Keratinocyte (primary cell): ENCODE measurements around the gene DEFB114. TPM values are rescaled to one million over a fixed set of nuclear protein-coding genes. Genes with fewer than 3 reads are reported as not detected.

Experiments used
- DNase-seq: peaks from one replicate; pipeline ENCODE4 v3.0.0-alpha.2; 2011; ENCODE audit warnings: low read depth, missing footprints, low spot score
- FAIRE-seq: peaks from 2 replicates; lab custom pipeline; 2011; peaks lifted over from hg19 to GRCh38; lab: Jason Lieb, UNC
- H2AFZ ChIP-seq: 2 replicates; pipeline ENCODE4 v1.6.0; 2012; ENCODE audit warnings: low read length, control low read depth, inconsistent platforms; ENCODE audit not compliant: control insufficient read depth
- H3K27ac ChIP-seq: 2 replicates; pipeline ENCODE4 v1.5.1; 2011; ENCODE audit warnings: low read length; ENCODE audit not compliant: control insufficient read depth, insufficient read depth
- H3K27me3 ChIP-seq: 3 replicates; pipeline ENCODE4 v1.6.0; 2011; ENCODE audit warnings: low read length; ENCODE audit not compliant: control insufficient read depth, insufficient read depth; ENCODE audit errors: extremely low read depth
- H3K36me3 ChIP-seq, 2 experiments: 2 replicates in 1 of 2; 3 replicates in 1 of 2; pipeline ENCODE4 v1.5.1; 2011; ENCODE audit warnings: low read length in 2 of 2, mild to moderate bottlenecking in 1 of 2; ENCODE audit not compliant: control insufficient read depth in 2 of 2, insufficient read depth in 2 of 2; ENCODE audit errors: extremely low read depth in 1 of 2
- H3K4me1 ChIP-seq: 3 replicates; pipeline ENCODE4 v1.5.1; 2011; ENCODE audit warnings: low read length; ENCODE audit not compliant: control insufficient read depth, insufficient read depth; ENCODE audit errors: extremely low read depth
- H3K4me2 ChIP-seq: 3 replicates; pipeline ENCODE4 v1.6.0; 2011; ENCODE audit warnings: low read depth, low read length; ENCODE audit not compliant: control insufficient read depth, insufficient read depth; ENCODE audit errors: extremely low read depth
- H3K4me3 ChIP-seq, 3 experiments: fragments of 200-600 bp in 1 of 3; sonication (generic) in 1 of 3; 2 replicates in 2 of 3; 3 replicates in 1 of 3; pipeline ENCODE4 v1.5.1; 2011 to 2016; ENCODE audit warnings: low read length in 3 of 3, mild to moderate bottlenecking in 3 of 3, control low read depth in 2 of 3, inconsistent platforms in 1 of 3, low read depth in 1 of 3, mixed read lengths in 1 of 3, mixed run types in 1 of 3, moderate library complexity in 1 of 3; ENCODE audit not compliant: control insufficient read depth in 2 of 3, insufficient read depth in 2 of 3; ENCODE audit errors: extremely low read depth in 1 of 3
- H3K79me2 ChIP-seq: 2 replicates; pipeline ENCODE4 v1.6.0; 2012; ENCODE audit warnings: low read length; ENCODE audit not compliant: control insufficient read depth, insufficient read depth
- H3K9ac ChIP-seq: 3 replicates; pipeline ENCODE4 v1.6.0; 2011; ENCODE audit warnings: low read length; ENCODE audit not compliant: control insufficient read depth, insufficient read depth; ENCODE audit errors: extremely low read depth
- H3K9me1 ChIP-seq: 3 replicates; pipeline ENCODE4 v1.6.0; 2011; ENCODE audit warnings: low read length; ENCODE audit not compliant: control insufficient read depth, insufficient read depth; ENCODE audit errors: extremely low read depth
- H3K9me3 ChIP-seq: 2 replicates; pipeline ENCODE4 v1.5.1; 2012; ENCODE audit warnings: low read depth, low read length; ENCODE audit not compliant: control insufficient read depth
- H4K20me1 ChIP-seq: 3 replicates; pipeline ENCODE4 v1.6.0; 2011; ENCODE audit warnings: low read length; ENCODE audit not compliant: control insufficient read depth, insufficient read depth; ENCODE audit errors: extremely low read depth
- EZH2 ChIP-seq: IDR thresholded peaks from one replicate; pipeline ENCODE4 v1.6.1; 2012; ENCODE audit warnings: inconsistent platforms, mild to moderate bottlenecking, low read length, moderate library complexity
- dilution Hi-C: fragments of 300-500 bp; cut with MboI; formaldehyde crosslinking; loops from one replicate; pipeline ENCODE4 v1.7.0; 2020; ENCODE audit warnings: low sequenced_read_pairs; ENCODE audit not compliant: extremely low pct_ligation_motif_present
- polyA minus RNA-seq, 3 experiments: library from RNA; depleted of rRNA, polyadenylated mRNA; stranded (reverse); fragments of >200 nt; gene quantifications; 1 replicate in 1 of 3; 2 replicates in 1 of 3; 3 replicates in 1 of 3; pipeline ENCODE4 v1.2.3, GENCODE V29; 2011
- polyA plus RNA-seq, 5 experiments: library from polyadenylated mRNA; depleted of rRNA in 3 of 5; stranded (reverse) in 3 of 5; stranded (forward) in 1 of 5; unstranded in 1 of 5; fragments of >200 nt; gene quantifications; 1 replicate in 1 of 5; 2 replicates in 3 of 5; 3 replicates in 1 of 5; pipeline versions ENCODE4 v1.2.1 to v1.2.3, GENCODE V29; 2011 to 2012; ENCODE audit warnings: missing spikeins in 2 of 5, low read depth in 1 of 5, low replicate concordance in 1 of 5
- TF ChIP-seq, protein P1 (sequence below), 3 experiments: IDR thresholded peaks in 1 of 3; conservative IDR thresholded peaks in 1 of 3; optimal IDR thresholded peaks in 1 of 3; 2 replicates in 2 of 3; 3 replicates in 1 of 3; pipeline versions ENCODE3 to v1.5.1; 2011; ENCODE audit warnings: low read length in 3 of 3, mild to moderate bottlenecking in 3 of 3, moderate library complexity in 2 of 3, control low read depth in 1 of 3, inconsistent platforms in 1 of 3; ENCODE audit not compliant: insufficient read depth in 2 of 3; ENCODE audit errors: extremely low read depth in 1 of 3

Gene DEFB114
- polyA plus RNA-seq: not detected in 3 replicates
- polyA plus RNA-seq (2011; ENCODE audit: low read depth): not detected
- polyA plus RNA-seq (2011; cell fraction: cytosol; rRNA removed): not detected in 2 replicates
- not detected in 2 replicates for polyA plus RNA-seq (2011; cell fraction: nucleus; rRNA removed)
- not detected in 2 replicates for polyA plus RNA-seq (2012; ENCODE audit: low replicate concordance)
- polyA minus RNA-seq: not detected in 3 replicates
- not detected for polyA minus RNA-seq (2011; cell fraction: cytosol; rRNA and poly(A)+ RNA removed)
- polyA minus RNA-seq (2011; cell fraction: nucleus; rRNA and poly(A)+ RNA removed): not detected in 2 replicates

DNA sequence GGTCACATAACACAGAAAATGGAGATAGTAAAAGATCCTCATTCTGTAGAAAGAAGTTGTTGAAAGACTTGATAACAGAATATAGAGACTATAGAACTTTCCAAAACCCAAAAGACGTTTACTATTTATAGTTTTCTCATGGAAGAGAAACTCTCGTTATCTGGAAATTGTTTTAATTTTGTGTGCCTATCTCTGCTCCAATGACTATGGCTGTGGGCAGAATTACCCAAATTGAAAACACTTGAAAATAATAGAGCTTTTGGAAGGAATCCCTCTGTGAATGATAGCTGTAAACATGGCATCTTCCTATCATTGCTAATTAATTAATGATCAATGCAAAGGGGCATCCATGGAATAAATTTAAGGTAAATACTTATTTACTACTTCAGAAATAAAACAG lies at the start of gene DEFB114:
DEFB114 (minus strand) TSS at position 101 of the 400 bp plus-strand sequence; CDS start at position 42, 59 bp downstream.
- dilution Hi-C loops: no loop called here
- Histone ChIP-seq H3K9me3 (no peaks in the 10 kb centered on the region), H3K9ac (no peak within 1 kb of the TSS), H3K4me1 (no peaks in the 10 kb centered on the region), H3K4me2 (no peak within 1 kb of the TSS), H3K36me3 (no peaks in the 10 kb centered on the region), H3K79me2 (no peaks in the 10 kb centered on the region), H3K27ac (no peak within 1 kb of the TSS), H3K9me1 (no peaks in the 10 kb centered on the region), H2AFZ (no peak within 1 kb of the TSS), H4K20me1 (no peaks in the 10 kb centered on the region), H3K4me3 (no peak within 1 kb of the TSS), H3K27me3 (no peaks in the 10 kb centered on the region)
- DNase-seq (no peak), FAIRE-seq (no peak)
- no peak for TF ChIP-seq EZH2
- TF ChIP-seq, protein P1, sequence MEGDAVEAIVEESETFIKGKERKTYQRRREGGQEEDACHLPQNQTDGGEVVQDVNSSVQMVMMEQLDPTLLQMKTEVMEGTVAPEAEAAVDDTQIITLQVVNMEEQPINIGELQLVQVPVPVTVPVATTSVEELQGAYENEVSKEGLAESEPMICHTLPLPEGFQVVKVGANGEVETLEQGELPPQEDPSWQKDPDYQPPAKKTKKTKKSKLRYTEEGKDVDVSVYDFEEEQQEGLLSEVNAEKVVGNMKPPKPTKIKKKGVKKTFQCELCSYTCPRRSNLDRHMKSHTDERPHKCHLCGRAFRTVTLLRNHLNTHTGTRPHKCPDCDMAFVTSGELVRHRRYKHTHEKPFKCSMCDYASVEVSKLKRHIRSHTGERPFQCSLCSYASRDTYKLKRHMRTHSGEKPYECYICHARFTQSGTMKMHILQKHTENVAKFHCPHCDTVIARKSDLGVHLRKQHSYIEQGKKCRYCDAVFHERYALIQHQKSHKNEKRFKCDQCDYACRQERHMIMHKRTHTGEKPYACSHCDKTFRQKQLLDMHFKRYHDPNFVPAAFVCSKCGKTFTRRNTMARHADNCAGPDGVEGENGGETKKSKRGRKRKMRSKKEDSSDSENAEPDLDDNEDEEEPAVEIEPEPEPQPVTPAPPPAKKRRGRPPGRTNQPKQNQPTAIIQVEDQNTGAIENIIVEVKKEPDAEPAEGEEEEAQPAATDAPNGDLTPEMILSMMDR (optimal IDR thresholded peaks at IDR 0.05 in 1 of 3, IDR thresholded peaks at IDR 0.05 in 1 of 3, conservative IDR thresholded peaks at IDR 0.05 in 1 of 3; ENCODE audit: extremely low read depth in 1 of 3, insufficient read depth in 2 of 3, low read length in 3 of 3): no peak

DNA sequence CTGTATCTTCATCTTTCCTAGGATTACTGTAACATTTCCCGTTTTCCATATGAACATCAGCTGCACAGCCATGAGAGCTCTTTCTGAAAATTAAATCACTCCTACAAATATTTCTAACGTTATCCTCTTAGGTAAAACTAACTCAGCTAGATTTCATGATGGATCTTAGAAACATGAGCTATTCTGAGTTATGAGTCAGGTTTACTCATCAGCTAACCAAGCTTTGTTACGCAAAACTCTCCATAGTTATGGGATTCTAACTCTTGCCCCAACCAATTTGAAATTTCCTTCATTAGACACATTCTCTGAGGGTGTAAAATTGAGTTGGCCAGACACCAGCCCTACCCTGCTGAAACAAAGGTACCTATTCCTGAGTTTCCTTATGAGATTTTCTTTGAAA lies 43.9 kb upstream of the DEFB114 start:
- Histone ChIP-seq H3K9me3 (no peaks in the 10 kb centered on the region), H3K9me1 (no peaks in the 10 kb centered on the region), H3K36me3 (no peaks in the 10 kb centered on the region), H4K20me1 (no peaks in the 10 kb centered on the region), H3K4me2 (peak overlapping the region; percentile 60), H3K27ac (peak overlapping the region; percentile 40), H3K27me3 (no peaks in the 10 kb centered on the region), H3K4me3 (no peak overlapping the region), H3K4me1 (peaks cover 12% of the 10 kb centered on the region), H3K9ac (no peak overlapping the region), H3K79me2 (no peaks in the 10 kb centered on the region), H2AFZ (no peak overlapping the region)
- peak; percentile 15 for DNase-seq
- FAIRE-seq: peak; percentile 83
- dilution Hi-C loops: no loop called here
- TF ChIP-seq, protein P1 (optimal IDR thresholded peaks at IDR 0.05 in 1 of 3, IDR thresholded peaks at IDR 0.05 in 1 of 3, conservative IDR thresholded peaks at IDR 0.05 in 1 of 3; ENCODE audit: extremely low read depth in 1 of 3, insufficient read depth in 2 of 3, low read length in 3 of 3): no peak
- no peak for TF ChIP-seq EZH2
